Right hindlimb (tissue), 1 donor: ENCODE data around the gene HLA-E.
A peak's percentile ranks its signal among the peaks of the same experiment; 100 is the strongest.
"Not testable (repeated sequence)": the region's sequence is repeated elsewhere in the genome, so short reads cannot be mapped to it uniquely, and the experiment has no call there.

Experiments used
- DNase-seq: peaks from one replicate; pipeline ENCODE4 v3.0.0-alpha.2; 2018

The HLA-E gene

GRCh38 chr6:30481211-30481964 is 7.9 kb upstream of the HLA-E start:
- no peak for DNase-seq

- peak; percentile 85 for DNase-seq
These were observed 7.2 kb upstream of the HLA-E start for GRCh38 chr6:30481965-30482644.

DNA sequence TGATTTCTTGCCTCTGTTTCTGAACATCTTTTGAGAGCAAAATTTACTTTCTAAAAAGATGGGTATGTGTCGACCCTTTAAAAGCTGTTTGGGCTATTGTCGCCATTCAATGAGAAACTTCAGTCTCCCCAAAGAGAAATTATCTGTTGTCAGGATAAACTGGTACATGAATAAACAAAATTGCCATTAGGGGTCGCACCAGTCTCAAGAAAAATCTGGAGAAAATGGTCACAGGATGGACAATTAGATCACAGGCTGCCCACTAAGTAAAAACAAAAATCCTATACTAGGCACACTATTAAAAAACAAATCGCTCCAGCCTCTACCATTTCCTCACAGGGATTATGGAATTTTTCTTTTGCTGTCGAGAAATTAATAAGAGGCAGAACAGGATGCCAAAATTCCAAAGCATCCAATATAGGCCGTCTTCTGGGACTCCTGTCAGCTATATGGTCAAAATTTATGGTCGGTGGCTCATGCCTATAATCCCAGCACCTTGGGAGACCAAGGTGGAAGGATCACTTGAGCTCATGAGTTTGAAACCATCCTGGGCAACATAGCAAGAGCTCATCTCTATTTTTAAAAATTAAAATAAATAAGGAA is 5.5 kb upstream of the HLA-E start:
- DNase-seq, result no peak

- DNase-seq, result no peak
These were observed 4.1 kb upstream of the HLA-E start for GRCh38 chr6:30485236-30485635.

- no peak for DNase-seq
These were observed 1.4 kb upstream of the HLA-E start for GRCh38 chr6:30487926-30488325.

GRCh38 chr6:30488697-30489080 is 620 bp upstream of the HLA-E start:
- DNase-seq, result not testable (repeated sequence)

DNA sequence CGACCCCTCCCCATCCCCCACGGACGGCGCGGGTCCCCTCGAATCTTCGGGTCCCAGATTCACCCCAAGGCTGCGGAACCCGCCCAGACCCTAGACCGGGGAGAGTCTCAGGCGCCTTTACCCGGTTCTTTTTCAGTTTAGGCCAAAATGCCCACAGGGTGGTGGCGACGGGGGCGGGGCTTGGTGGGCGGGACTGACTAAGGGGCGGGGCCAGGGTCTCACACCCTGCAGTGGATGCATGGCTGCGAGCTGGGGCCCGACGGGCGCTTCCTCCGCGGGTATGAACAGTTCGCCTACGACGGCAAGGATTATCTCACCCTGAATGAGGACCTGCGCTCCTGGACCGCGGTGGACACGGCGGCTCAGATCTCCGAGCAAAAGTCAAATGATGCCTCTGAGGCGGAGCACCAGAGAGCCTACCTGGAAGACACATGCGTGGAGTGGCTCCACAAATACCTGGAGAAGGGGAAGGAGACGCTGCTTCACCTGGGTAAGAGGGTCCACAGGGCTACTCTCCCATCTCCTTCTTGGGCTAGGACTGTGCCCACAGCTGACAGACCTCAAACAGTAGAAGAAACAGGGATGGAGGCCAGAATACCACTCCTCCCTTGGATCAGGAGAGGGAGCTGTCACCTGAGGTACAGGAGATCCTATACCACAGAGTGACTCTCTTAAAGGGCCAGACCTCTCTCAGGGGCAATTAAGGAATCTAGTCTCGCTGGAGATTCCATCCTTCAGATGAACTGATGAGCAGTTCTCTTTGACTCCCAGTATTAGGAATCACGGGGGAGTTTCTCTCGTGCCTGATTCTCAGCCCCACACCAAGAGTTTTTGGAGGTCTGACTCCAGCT is 942 bp downstream of the HLA-E start:
- peak; percentile 76 for DNase-seq

DNA sequence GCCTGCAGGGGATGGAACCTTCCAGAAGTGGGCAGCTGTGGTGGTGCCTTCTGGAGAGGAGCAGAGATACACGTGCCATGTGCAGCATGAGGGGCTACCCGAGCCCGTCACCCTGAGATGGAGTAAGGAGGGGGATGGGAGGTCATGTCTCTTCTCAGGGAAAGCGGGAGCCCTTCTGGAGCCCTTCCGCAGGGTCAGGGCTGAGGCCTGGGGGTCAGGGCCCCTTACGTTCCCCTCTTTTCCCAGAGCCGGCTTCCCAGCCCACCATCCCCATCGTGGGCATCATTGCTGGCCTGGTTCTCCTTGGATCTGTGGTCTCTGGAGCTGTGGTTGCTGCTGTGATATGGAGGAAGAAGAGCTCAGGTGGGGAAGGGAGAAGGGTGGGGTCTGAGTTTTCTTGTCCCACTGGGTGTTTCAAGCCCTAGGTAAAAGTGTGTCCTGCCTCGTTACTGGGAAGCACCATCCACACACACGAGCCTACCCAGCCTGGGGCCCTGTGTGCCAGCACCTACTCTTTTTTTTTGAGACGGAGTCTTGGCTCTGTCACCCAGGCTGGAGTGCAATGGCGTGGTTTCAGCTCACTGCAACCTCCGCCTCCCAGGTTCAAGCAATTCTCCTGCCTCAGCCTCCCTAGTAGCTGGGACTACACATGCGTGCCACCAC is 2.1 kb downstream of the HLA-E start:
- not testable (repeated sequence) for DNase-seq

DNA sequence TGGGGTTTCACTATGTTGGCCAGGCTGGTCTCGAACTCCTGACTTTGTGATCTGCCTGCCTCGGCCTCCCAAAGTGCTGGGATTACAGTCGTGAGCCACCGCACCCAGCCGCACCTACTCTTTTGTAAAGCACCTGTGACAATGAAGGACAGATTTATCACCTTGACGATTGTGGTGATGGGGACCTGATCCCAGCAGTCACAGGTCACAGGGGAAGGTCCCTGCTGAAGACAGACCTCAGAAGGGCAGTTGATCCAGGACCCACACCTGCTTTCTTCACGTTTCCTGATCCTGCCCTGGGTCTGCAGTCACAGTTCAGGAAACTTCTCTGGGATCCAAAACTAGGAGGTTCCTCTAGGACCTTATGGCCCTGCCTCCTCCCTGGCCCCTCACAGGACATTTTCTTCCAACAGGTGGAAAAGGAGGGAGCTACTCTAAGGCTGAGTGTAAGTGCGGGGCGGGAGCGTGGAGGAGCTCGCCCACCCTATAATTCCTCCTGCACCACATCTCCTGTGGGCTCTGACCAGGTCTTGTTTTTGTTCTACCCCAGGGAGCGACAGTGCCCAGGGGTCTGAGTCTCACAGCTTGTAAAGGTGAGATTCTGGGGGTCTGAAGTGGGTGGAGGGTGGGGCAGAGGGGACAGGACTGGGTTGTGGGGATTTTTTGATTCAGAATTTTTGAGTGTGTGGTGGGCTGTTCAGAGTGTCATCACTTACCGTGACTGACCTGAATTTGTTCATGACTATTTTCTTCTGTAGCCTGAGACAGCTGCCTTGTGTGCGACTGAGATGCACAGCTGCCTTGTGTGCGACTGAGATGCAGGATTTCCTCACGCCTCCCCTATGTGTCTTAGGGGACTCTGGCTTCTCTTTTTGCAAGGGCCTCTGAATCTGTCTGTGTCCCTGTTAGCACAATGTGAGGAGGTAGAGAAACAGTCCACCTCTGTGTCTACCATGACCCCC is 3.0 kb downstream of the HLA-E start:
- no peak for DNase-seq

DNA sequence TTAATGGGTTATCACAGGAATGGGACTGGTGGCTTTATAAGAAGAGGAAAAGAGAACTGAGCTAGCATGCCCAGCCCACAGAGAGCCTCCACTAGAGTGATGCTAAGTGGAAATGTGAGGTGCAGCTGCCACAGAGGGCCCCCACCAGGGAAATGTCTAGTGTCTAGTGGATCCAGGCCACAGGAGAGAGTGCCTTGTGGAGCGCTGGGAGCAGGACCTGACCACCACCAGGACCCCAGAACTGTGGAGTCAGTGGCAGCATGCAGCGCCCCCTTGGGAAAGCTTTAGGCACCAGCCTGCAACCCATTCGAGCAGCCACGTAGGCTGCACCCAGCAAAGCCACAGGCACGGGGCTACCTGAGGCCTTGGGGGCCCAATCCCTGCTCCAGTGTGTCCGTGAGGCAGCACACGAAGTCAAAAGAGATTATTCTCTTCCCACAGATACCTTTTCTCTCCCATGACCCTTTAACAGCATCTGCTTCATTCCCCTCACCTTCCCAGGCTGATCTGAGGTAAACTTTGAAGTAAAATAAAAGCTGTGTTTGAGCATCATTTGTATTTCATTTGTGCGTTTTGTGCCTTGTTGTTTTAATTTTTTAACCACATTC is 4.4 kb downstream of the HLA-E start:
- DNase-seq, result no peak

DNA sequence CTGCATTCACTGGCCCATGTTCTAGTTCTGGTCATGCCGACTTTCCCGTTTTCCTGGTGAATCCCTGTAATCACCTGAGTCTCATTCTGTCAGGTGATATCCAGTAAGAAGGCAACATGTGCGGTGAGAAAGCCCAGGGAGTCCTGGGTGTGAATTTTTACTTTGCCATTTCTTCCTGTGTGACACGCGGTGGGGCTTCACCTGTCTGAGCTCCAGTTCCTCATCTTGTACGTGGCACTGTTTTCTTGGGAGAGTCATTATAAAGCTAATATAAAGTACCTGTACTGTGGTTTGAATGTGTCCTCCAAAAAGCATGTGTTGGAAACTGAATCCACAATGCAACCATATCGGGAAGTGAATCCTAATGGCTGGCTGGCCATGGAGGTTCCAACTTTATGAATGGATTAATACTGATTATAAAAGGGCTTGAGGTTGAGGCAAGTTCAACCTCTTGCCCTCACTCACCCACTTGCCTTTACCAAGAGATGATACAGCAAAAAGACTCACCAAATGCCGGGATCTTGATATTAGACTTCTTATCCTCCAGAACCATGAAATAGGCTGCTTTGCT is 5.1 kb downstream of the HLA-E start:
- no peak for DNase-seq

- not testable (repeated sequence) for DNase-seq
These were observed 5.8 kb downstream of the HLA-E start for GRCh38 chr6:30495060-30495459.

GRCh38 chr6:30495993-30496392 is 6.7 kb downstream of the HLA-E start:
- DNase-seq, result no peak

DNA sequence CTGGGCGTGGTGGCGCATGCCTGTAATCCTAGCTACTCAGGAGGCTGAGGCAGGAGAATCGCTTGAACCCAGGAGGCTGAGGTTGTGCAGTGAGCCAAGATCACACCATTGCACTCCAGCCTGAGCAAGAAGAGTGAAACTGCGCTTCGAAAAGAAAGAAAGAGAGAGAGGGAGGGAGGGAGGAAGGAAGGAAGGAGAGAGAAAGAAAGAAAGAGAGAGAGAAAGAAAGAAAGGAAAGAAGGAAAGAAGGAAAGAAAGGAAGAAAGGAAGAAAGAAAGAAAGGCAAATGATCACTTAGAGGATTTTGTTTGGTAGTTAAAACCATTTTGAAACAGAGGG is 7.9 kb downstream of the HLA-E start:
- not testable (repeated sequence) for DNase-seq

DNA sequence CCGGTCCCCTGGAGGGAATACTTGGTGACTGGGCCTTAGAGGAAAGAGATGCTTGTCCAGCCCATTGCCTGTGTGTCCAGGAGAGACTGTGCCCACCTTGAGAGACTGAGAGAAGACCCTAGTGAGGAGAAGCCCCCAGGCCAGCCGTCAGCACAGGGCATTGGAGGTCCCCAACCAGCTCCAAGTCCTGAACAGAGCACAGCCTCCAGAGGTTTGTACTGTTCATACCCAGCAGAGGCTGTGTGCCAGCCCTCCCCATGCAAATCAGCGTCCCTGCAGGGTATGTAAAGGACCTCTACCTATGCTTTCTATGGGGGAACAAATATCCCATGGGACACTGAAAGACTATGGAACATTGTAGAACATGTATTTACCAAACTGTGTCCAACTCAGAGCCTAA is 8.4 kb downstream of the HLA-E start:
- no peak for DNase-seq

DNA sequence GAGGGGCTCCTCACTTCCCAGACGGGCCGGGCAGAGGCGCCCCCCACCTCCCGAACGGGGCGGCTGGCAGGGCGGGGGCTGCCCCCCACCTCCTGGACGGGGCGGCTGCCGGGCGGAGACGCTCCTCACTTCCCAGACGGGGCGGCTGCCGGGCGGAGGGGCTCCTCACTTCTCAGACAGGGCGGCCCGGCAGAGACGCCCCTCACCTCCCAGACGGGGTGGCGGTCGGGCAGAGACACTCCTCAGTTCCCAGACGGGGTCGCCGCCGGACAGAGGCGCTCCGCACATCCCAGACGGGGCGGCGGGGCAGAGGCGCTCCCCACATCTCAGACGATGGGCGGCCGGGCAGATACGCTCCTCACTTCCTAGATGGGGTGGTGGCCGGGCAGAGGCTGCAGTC is 9.4 kb downstream of the HLA-E start:
- DNase-seq, result not testable (repeated sequence)

- DNase-seq, result no peak
These were observed 11.4 kb downstream of the HLA-E start for GRCh38 chr6:30500421-30501355.

DNA sequence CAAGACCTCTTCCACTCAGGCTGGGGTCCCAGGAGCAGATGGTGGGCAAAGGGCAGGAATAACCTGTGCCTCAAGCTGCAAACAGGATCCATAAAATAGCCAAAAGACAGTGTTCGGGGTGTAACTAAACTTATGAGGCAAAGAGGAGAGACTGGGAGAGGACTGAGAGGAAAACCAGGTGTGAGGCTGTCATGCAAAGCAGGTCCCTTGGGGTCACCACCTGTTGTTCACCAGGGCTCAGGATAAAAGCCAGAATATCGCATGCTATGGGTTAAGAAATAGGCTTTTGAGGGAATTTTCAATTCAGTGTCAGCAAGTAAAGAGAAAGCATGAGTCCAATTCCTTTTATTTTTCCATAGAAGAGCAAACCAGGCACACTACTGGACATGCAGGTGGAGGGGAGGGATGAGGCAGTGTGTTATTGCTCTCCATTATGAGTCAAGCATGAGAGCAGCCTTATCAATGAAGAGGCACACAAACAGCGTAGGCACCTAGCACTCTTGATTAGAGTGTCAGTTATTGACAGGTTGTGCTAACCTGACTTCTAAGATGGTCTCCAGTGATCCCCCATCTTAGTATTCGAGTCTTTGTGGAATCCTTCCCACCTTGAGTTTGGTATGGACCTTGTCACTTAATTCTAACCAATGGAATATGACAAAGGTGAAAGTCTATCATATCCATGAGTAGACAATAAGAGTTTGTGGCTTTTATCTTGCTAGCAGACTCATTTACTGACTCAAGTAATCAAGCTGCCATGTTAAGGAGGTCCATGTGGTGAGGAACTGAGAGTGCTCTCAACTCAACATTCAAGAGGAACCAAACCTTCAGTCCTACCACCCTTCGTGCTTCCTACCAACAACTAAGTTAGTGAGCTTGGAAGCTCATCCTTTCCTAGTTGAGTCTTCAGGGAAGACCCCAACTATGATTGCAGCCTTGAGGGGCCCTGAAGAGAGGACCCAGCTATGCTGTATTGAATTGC is 18.8 kb downstream of the HLA-E start:
- no peak for DNase-seq
